ENCODE measurements around the gene CCDC82. TPM values are rescaled to one million over a fixed set of nuclear protein-coding genes. Genes with fewer than 3 reads are reported as not detected.

Gene CCDC82
- total RNA-seq, 1 donor from 2014 or later, result 25.5 TPM

GRCh38 chr11:96367342-96367741 lies 22.4 kb downstream of the CCDC82 start:
- no peak for TF ChIP-seq CTCF (IDR thresholded peaks at IDR 0.05; ENCODE audit: insufficient read depth, low read length, poor library complexity, severe bottlenecking)
- no peaks in the 10 kb centered on the region for H3K27me3 ChIP-seq (ENCODE audit: control insufficient read depth, insufficient read depth, low read length)
- H3K36me3 ChIP-seq (ENCODE audit: control insufficient read depth, insufficient read depth, low read length), result no peaks in the 10 kb centered on the region

GRCh38 chr11:96366024-96366423 lies 23.7 kb downstream of the CCDC82 start:
- Histone ChIP-seq H3K36me3 (ENCODE audit: control insufficient read depth, insufficient read depth, low read length) (no peaks in the 10 kb centered on the region), H3K27me3 (ENCODE audit: control insufficient read depth, insufficient read depth, low read length) (no peaks in the 10 kb centered on the region), H3K4me3 (ENCODE audit: low read depth, low read length) (no peak overlapping the region)
- TF ChIP-seq CTCF (IDR thresholded peaks at IDR 0.05; ENCODE audit: insufficient read depth, low read length, poor library complexity, severe bottlenecking), result no peak
- DNase-seq (ENCODE audit: low read depth), result no peak

More at GRCh38 chr11:96367342-96367741, 22.4 kb downstream of the CCDC82 start:
- H3K4me3 ChIP-seq (ENCODE audit: low read depth, low read length), result no peak overlapping the region
- DNase-seq (ENCODE audit: low read depth), result no peak

DNA sequence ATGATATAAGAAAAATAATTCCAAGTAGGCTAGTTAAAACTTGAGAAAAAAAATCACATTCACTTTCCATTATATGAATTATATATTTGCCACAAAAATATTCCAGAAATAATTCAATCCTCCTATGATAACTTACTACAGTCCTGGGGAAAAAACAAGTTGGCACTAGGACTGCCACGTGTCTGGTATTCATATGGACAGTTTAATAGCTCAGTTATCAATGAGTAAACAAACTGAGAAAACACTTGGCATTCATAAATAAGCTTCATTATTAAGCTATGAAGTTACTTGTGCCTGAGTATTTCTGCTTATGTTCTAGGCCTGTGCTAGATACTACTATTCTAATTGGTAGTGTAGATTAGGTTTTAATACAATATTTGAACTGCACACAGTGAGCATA lies 24.2 kb downstream of the CCDC82 start:
- Histone ChIP-seq H3K4me3 (ENCODE audit: low read depth, low read length) (no peak overlapping the region), H3K27me3 (ENCODE audit: control insufficient read depth, insufficient read depth, low read length) (no peaks in the 10 kb centered on the region), H3K36me3 (ENCODE audit: control insufficient read depth, insufficient read depth, low read length) (no peaks in the 10 kb centered on the region)
- no peak for DNase-seq (ENCODE audit: low read depth)
- TF ChIP-seq CTCF (IDR thresholded peaks at IDR 0.05; ENCODE audit: insufficient read depth, low read length, poor library complexity, severe bottlenecking), result no peak

DNA sequence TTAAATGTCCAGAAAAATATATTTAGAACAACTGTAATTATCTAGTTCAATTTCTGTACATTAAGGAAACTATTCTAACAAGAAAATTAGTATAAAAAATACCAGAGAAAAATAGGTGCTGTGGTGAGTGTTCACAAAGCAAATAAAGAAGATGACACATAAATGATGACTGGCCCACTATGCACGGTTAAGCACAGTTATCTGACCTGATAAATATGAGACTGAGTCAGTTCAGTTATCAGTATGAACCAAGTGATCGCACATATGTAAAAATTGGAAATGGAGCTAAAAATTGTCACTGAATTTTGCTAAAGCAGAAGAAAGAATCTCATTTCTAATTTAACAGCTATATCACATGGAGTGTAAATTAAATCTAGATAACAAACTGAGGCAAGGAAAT lies 27.9 kb downstream of the CCDC82 start:
- no peak for DNase-seq (ENCODE audit: low read depth)
- Histone ChIP-seq H3K4me3 (ENCODE audit: low read depth, low read length) (no peak overlapping the region), H3K36me3 (ENCODE audit: control insufficient read depth, insufficient read depth, low read length) (no peaks in the 10 kb centered on the region), H3K27me3 (ENCODE audit: control insufficient read depth, insufficient read depth, low read length) (no peaks in the 10 kb centered on the region)
- no peak for TF ChIP-seq CTCF (IDR thresholded peaks at IDR 0.05; ENCODE audit: insufficient read depth, low read length, poor library complexity, severe bottlenecking)

GRCh38 chr11:96358321-96358720 lies 31.4 kb downstream of the CCDC82 start:
- Histone ChIP-seq H3K4me3 (ENCODE audit: low read depth, low read length) (no peak overlapping the region), H3K27me3 (ENCODE audit: control insufficient read depth, insufficient read depth, low read length) (no peaks in the 10 kb centered on the region), H3K36me3 (ENCODE audit: control insufficient read depth, insufficient read depth, low read length) (no peaks in the 10 kb centered on the region)
- no peak for DNase-seq (ENCODE audit: low read depth)
- TF ChIP-seq CTCF (IDR thresholded peaks at IDR 0.05; ENCODE audit: insufficient read depth, low read length, poor library complexity, severe bottlenecking), result no peak

GRCh38 chr11:96357794-96358193 lies 31.9 kb downstream of the CCDC82 start:
- no peak for DNase-seq (ENCODE audit: low read depth)
- Histone ChIP-seq H3K27me3 (ENCODE audit: control insufficient read depth, insufficient read depth, low read length) (no peaks in the 10 kb centered on the region), H3K36me3 (ENCODE audit: control insufficient read depth, insufficient read depth, low read length) (no peaks in the 10 kb centered on the region), H3K4me3 (ENCODE audit: low read depth, low read length) (no peak overlapping the region)
- no peak for TF ChIP-seq CTCF (IDR thresholded peaks at IDR 0.05; ENCODE audit: insufficient read depth, low read length, poor library complexity, severe bottlenecking)

All from kidney epithelial cell (primary cell).